ENCODE results near the gene TRIO.

The TRIO gene

DNA sequence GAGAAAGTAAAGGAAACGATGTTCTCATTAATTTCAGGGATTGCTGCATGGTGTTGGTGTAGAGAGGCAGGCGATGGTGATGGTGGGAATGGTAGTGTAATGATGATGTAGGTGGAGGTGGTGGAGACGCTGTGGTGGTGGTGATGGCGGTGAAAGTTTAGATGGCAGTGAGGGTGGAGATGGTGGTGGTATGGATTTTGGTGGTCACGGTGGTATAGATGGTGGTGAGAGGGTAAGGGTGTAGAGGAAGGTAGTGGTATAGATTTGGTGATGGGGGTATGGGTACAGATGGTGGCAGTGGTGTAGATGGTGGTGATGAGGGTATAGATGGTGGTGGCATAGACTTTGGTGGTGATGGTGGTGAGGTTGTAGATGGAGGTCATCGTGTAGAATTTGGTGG lies 259.3 kb downstream of the TRIO start:
- no peak for DNase-seq

DNA sequence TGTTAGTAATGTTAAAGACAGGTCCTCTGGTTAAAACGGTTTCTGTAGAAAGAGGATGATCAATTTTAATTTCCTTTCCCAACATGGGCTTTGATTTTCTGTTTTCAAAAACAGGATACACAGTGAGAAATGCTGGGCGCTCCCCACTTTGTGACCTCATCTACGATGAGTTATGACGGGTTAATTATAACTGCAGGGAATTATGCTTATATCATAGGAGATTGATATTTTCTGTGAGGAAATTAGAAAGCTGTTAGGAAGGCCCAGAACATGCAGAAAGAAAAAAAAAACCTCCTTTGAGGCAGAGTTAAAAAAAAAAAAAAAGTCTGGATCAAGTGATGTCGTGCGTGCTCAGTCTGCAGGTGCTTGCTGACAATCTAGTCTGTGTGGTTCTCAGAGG lies 261.6 kb downstream of the TRIO start:
- DNase-seq = no peak

DNA sequence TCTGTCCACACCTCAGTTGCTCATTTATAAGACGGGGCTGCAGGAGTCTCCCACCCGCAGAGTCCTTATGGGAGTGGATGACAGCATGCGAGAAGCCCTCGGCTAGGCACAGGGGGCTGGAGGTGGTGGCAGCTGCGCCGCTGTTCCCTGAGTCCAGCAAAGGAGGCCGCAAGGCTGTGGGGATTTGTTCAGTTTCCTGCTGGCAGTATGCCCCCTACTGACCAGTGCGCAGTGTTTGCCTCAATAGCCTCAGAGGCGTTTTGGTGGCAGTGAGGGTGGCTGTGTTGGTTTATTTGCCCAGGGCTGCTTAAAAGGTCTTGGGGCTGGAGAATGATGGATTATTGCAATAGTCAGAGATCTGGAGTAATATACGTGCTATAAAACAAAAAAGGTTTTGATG lies 262.1 kb downstream of the TRIO start:
- DNase-seq = no peak

DNA sequence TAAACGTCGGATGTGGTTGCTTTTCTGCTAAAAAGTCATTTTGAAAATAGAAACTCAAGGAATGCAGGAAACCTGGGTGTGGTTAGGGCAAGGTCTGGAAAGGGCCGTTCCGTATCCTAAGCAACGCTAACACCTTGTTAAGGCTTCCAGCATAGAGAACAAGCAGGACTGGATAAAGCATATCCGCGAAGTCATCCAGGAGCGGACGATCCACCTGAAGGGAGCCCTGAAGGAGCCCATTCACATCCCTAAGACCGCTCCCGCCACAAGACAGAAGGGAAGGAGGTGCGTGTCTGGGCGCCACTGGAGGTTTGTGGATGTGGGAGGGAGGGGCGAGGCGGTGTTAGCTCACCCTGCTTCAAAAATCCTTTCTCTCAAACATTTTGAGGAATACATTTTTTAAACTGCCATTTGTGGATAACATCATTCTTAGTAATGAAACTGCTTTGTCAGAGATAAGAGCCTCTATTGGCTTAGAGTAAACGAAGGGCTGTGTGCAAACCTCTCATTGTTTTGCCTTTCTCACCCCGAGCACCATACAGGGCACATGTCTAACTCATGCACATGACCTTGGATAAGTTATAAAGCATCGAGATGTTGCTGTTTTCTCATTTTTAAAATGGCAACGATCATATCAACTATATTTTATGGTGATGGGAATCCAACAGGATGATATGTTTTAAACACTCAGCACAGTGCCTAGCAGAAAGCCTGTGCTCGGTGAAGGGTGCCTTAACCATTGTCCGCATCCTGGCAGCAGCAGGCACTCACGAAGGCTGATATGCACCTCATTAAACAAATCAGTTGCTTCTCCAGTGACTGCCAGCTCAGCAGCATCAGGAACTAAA lies 262.8 kb downstream of the TRIO start:
- DNase-seq = no peak

- no peak for DNase-seq
Measured at GRCh38 chr5:14406554-14406849, 263.4 kb downstream of the TRIO start.

GRCh38 chr5:14407051-14407450 lies 263.9 kb downstream of the TRIO start:
- no peak for DNase-seq

DNA sequence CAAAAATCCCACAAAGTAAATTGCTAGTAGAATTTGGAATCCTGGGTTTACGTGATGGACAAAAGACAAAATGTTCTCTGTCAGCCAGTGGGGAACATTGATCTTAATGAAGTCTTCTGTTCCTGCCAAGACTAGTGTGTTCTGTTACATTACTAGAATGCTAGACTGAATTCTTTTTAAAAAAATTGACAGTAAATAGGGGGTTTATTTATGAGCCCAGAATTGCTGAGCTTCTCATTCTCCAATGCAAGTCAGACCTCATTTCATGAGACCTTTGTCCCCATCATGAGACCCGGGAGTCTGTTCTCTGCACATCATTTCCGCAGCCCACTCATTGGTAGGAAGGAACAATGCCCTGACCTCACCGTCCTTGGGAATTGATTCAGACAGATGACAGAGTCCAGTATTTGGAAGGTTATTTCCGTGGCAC lies 264.6 kb downstream of the TRIO start:
- DNase-seq = no peak

DNA sequence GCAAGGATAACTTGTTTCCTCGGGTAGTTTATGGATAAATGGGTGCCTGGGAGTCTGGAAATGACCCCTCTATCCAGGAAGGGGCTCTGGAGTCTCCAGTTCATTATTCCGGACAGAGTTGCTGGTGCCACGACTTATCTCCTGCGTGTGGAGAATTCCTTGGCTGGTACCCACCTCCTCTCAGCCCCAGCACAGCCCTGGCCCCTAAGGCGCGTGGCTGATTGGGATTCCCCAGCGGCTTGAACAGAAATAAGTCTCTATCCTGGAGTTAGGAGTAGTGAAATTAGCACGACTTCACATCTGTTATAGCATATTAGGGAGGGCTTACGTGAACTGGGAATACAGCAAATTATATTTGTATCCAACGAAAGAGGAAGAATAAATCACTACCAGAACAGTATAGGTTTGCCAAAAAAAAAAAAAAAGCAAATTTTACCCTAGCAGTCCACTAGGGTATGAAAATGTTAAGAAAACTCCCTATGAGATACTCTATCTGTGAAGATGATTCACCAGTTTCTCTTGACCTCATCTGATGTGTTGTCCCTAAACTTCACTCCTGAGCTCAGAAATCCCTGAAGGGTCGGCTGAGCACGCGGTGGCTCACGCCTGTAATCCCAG lies 265.9 kb downstream of the TRIO start:
- no peak for DNase-seq

DNA sequence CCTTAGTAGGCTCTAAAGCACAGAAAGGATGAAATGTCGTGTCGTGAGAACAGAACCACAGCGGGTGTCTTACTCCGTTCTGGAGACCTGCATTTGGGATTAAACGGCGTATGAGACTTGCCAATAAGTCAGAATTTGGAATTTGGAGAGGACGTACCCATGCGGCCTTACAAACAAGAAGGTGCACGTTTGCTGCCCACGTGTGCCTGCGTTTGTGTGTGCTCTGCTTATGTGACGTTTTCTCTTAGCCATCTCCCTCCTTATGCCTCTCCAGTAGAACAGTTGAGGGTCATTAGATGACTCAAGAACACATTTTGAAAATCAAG lies 266.9 kb downstream of the TRIO start:
- DNase-seq = no peak

DNA sequence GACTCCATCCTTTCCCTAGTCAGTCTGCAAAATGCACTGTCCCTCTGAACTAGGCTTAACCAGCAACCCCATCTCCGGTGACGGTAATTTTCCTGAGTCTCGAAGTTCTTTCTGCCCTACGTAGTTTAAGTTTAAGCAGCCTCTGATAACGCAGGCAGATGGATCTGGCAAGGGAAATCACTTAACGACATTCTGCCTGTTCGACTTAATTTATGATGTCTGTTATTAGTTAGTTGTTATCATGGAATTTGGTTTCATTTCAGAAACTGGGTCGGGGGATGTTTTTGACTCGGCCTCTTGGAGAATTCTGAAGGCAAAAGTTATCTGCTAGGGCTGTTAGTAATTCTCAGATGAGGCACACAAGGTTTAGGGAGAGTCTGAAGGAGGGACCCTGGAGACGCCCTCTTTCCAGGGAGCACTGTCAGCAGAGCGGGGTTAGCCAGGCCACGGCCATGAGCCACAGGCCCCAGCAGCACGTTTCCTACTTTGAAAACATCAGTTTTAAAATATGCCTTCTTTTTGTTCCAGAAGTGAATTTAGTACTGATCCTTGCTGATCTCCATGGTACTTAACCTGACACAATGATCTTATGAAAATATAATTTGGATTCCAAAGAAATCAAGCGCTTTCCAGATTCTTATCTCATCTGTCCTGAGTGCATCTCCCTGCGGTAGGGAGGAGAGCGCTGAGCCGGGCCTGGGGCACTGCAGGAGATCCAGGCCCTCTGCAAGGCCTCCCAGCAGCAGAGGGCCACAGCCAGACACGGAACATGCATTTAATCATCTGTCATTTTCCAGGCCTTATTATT lies 267.5 kb downstream of the TRIO start:
- DNase-seq = no peak

- no peak for DNase-seq
Measured at GRCh38 chr5:14411216-14411615, 268.1 kb downstream of the TRIO start.

DNA sequence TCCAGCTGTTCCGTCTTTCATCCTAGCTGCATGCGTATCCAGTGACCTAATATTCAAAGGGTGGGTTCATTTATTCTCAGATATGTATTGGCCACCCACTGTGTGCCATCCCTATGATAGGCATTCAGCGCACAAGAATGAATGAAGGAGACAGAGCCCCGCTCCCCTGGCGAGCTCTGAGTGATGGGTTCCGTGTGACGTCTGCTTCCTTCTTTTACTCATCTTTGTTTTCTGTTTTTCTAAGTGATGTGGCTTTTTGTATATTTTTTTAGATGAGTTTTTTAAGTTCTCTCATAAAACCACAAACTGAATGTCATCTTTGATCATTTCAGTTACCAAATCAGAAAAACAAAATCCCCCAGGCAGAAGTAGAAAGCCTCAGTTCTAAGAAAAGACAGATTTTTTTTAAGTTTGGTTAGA lies 270.2 kb downstream of the TRIO start:
- no peak for DNase-seq

DNA sequence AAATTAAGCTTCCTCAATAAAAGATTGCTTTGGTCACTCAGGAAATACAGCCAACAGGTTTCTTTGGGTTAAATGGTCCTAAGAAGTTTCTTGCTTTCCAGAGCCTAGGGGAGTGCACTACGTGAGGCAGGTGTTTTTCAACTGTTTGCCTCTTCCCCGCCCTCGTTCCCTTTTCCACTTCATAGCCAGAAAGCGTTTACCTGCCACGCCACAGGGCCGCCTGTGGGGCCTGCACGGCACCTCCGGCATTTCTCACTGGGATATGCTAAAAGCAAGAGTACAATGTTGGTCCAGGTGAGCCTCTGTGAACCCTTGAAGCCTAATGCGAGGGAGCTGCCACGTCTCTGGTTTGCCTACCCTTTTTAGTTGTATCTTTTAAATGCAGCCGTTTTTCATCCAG lies 270.9 kb downstream of the TRIO start:
- no peak for DNase-seq

- no peak for DNase-seq
Measured at GRCh38 chr5:14414656-14415023, 271.5 kb downstream of the TRIO start.

DNA sequence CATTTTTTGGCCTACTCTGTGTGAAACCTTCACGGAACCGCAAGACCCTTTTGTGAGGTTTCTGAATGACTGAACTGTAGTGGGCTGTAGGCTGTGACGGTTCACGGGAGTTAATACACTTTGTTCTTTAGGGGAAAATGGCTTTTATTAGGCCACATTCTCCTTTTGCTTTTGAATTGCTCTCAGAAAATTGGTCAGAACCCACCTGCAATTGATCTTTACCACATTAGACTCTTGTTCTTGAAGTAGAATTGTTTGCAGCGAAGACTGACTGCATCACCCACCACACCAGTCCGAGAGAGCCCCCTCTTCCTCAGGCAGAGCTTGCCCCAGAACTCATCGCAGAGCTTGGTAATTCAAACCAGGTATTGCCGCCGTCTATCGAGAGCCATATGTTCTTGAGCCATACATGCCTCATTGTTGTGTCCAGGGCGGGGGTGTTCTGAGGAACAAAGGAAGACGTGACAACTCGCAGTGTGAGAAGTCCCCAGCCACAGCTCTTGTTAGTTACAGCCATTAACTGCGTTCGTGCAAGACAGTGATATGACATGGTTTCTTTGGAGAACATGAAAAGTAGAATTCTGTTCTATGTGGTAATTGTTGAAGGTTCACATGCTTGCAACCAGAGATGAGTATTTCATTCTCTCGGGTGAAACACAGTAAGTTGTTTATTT lies 272.0 kb downstream of the TRIO start:
- DNase-seq = no peak

GRCh38 chr5:14415698-14416074 lies 272.5 kb downstream of the TRIO start:
- DNase-seq = no peak

- DNase-seq = no peak
Measured at GRCh38 chr5:14416621-14417275, 273.6 kb downstream of the TRIO start.

DNA sequence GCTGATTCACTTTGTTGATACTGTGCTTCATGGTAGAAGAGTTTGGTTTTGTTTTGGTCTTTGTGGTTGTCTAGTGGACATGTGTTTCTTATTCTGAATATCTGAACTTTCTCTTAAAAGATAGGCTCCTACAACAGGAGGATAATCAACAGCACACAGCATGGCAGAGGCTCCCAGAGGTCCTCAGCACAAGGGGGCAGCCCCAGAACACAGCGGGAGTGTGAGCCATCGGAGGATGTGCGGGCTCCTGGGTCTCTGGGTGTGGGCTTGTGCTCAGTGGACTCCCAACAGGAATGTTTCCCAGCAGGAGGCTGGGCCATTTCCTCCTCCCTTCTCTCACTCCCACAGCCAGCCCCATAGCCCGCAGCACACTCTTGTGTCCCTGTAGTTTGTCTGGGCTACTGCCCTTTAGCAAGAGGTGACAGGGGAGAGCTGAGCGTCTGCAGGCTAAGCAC lies 274.2 kb downstream of the TRIO start:
- DNase-seq = no peak

GRCh38 chr5:14417792-14418765 lies 274.9 kb downstream of the TRIO start:
- DNase-seq = no peak

GRCh38 chr5:14419686-14420085 lies 276.5 kb downstream of the TRIO start:
- no peak for DNase-seq

DNA sequence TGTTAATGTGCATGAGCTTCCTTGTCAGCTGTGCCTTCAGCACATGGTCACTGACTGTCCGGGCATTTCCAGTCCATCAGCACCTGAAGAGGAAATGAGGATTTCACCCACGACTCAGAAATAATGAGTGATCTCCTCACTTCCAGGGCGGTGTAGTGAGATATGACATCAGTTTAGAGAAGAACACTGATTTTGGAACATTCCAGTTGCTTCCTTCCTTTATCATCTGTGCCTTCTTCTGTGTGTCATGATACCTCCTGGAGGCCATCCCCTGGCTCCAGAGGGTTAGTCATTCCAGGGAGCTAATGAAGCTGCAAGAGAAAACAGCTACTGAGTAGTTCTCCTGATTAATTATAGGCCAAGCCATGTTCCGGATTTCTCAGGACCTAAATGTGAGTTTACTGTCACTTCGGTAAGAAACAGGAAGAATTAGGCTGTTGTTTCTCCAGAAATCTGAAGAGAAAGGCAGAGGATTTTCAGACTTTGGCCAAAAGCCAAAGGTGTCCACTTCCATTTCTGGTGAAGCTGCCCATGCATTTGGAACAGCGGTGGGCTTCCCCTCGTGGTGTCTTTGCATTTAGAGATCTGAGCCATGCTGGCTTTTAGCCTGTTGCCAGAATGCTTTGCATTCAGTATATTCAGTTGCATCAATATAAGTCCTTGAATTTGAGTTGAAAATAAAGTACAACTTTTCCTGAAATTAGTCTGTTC lies 277.1 kb downstream of the TRIO start:
- DNase-seq = no peak
